Measurements from ENCODE around the gene BPIFA3.

GRCh38 chr20:33275215-33275614, 58.1 kb downstream of the BPIFA3 start:
- TF ChIP-seq POLR2A (IDR thresholded peaks at IDR 0.05; ENCODE audit: low read depth, low read length) (no peak), POLR2AphosphoS5 (IDR thresholded peaks at IDR 0.05; ENCODE audit: low read depth, low read length) (no peak), POU2F2 (IDR thresholded peaks at IDR 0.05; ENCODE audit: low read depth, low read length) (no peak), TAF1 (IDR thresholded peaks at IDR 0.05; ENCODE audit: low read depth, low read length) (no peak), SPI1 (IDR thresholded peaks at IDR 0.05; ENCODE audit: low read depth, low read length) (no peak)

All from GM12891 (cell line).